ENCODE data around the gene LECT2.

LECT2 gene

GRCh38 chr5:135954899-135955298 is at the start of gene LECT2:
TSS of gene LECT2 (minus strand) at chr5:135954983. CDS start at chr5:135954833, 150 bp downstream.
- no peak for DNase-seq

DNA sequence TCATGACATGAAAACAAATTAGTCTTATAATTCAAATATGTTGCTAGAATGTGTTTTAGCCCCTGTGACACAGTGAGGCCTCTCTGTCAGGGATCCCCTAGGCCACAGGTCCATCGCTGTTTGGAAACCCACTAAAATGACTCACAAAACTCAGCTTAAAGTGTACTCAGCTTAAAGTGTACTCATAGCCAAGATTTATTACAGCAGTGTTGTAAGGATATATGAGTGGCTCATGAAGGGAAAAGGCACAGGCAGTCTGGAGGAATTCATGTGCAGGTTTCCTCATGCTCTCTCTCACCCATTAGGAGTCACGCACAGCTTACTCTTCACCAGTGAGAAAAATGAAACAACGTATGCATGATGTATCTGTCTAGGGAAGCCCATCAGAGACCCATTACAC is 49.7 kb upstream of the LECT2 start:
- no peak for DNase-seq

GRCh38 chr5:136001466-136001981 is 46.7 kb upstream of the LECT2 start:
- no peak for DNase-seq

DNA sequence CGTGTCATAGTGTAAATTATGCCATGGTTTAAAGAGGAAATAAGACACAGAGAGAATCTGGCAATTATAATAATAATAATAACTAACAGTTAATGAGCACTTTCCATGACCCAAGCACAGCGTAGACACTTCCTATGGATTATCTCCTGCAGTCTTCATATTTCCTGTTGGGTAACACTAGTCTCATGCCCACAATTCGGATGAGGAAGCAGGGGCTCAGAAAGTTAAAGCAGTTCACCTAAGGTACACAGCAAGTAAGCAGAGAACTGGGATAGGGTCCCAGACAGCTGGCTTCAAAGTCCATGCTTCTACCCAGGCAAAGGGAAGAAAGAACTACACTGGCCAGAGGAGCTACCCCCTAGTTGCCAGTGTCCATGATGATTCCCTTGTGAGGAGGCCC is 46.1 kb upstream of the LECT2 start:
- DNase-seq, result no peak

DNA sequence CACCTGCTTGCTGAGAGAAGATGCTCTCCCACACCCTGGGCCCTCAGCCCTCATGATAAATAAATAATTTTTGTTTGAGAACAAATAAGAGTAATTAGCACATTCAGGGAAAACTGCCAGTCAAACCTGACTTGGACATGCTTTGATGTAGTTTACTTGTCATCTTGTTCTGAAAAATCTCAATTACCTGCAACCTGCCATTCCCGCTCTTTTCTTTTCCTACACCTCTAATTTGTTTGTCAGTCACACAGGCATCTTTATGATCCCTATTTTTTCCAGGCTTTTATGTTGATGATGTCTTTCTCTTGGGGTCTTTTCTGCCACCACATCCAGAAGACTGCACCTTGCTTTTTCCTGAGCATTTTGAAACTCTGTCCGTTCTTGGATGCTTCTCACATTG is 45.4 kb upstream of the LECT2 start:
- DNase-seq, result no peak

GRCh38 chr5:135999406-136000139 is 44.8 kb upstream of the LECT2 start:
- no peak for DNase-seq

- DNase-seq, result no peak
These were observed 44.1 kb upstream of the LECT2 start for GRCh38 chr5:135998889-135999288.

DNA sequence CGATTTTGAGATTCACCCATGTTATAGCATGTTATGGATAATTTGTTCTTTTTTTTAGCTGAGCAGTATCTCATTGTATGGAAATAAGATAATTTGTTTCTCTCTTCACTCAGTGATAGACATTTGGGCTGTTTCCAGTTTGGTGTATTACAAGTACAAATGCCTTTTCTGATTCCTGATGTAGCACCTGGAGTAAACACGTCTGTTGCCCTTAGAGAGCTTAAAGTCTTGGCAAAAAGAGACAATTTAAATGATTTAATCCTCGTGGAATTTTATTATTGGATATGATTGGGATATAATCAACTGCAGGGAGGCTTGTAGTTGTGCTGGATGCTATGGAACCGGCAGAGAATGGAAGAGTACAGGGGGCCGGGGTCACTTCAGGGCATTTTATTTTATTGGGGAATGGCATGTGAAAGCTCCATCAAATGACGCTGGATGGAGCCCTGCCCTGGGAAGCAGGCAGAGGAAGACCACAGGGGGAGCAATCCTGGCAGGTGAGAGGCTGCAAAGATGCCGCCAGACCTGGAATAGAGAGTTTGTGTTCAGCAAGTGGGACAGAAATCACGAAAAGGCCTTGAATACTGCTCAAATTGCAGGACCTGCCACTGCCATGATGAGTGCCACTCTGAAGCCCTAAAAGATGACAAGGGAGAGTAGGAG is 43.0 kb upstream of the LECT2 start:
- no peak for DNase-seq

DNA sequence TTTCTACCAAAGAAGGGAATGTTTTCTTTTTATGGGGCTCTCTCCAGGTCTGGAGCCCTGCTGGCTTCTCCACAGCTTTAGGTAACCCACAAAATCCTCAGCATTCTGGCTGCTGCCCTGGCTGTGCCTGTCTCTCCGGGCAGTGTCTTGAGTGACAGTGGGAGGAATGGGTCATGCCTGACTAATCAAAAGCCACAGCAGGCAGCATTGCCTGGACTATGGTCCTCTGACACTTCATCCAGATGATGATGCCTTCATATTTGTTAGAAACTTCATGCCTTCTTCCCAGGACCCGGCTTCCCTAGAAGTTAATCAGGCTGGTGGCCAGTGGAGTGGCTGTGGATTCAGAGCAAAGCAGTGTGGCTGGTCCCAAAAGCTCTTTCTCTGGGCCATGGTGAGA is 41.8 kb upstream of the LECT2 start:
- no peak for DNase-seq

DNA sequence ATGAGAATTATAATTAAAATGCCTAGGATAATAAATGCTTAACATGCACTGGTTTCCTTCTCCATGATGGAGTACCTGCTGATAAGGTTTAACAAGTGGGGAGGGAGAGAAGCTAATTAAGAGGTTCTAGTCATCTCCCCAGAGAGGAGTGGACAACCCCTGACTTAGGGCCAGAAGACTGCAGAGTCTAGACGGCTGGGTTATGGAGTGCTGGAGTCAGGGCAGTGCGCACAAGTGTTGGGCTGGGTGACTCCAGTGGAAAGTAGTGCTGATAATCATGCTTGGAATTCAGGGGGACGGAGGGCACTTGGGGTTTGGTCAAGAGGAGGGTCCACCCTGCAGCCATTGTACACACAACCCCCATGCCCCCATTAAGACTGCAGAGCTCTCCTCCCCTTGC is 41.2 kb upstream of the LECT2 start:
- no peak for DNase-seq

DNA sequence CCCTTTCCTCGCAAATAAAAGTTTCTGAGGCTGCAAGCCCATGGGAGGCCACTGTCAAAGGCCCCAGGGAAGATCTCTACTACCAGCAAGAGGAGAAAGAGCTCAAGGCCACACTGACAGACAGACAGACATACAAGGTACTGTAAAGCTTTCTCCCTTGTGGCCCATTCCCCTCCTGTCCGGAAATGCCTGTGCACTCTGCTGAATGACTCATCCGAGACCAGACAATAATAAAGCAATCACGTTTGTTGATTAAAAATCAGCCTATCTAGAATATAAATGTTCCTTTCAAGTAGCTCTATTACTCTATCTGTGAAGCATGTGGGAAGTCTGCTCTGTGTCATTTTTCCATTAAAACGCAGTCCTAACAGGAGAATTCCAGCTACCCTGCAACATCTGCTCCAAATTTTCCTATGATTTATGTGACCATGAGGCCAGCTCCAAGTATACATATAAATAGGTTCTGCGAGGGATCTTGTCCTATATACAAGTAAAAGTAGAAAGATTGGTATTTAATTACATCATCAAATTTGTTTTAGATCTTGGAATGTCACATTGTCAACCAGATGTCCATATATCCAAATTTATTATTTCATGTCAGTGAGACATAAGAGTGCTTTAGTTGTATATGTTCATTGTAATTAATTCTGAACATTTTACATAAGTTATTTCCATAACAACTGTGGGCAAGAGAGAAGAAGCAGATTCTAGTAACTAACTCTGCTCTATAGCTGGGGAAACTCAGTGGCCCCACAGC is 39.3 kb upstream of the LECT2 start:
- no peak for DNase-seq

DNA sequence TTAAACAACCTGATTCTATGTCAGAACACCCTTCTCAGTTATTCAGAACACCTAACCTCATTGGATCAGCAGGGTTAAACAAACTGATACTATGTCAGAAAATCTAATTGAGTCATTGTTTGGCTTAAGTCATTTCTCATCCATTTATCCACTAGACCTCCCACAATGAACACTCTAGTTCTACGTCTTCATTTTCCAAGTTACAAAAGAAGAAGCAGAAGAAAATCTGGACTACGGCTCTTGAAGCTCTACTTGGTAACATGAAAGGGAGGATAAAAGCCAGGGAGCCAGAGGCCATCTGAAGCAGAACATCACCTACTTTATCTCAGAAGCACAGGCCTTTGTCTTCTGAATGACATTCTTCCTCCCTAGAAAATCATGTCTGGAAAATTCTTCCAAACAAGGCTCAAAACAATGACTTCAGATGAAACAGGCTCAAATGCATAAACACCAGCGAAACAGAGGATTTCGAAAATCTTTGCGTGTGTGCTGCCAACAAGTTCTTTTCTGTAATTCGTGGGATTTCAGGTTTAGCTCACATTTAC is 38.6 kb upstream of the LECT2 start:
- DNase-seq, result no peak

DNA sequence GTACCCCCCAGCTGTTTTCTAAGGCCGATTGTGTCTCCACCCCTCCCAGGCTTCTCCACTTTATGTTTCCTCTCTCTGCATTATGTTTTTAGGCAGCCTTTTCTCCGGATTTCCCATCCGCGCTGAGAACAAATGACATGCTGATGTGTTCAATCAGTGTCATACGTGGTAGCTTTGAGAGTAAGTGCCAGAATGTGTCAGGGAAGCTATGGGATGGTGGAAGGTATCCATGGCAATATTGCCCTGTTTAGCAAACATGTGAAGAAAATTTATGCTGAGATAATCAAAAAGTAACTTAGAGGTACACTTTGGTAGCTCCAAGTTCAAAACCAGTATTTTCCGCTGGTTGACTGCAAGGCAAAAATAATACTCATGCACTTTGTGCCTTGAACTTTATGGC is 36.6 kb upstream of the LECT2 start:
- no peak for DNase-seq

DNA sequence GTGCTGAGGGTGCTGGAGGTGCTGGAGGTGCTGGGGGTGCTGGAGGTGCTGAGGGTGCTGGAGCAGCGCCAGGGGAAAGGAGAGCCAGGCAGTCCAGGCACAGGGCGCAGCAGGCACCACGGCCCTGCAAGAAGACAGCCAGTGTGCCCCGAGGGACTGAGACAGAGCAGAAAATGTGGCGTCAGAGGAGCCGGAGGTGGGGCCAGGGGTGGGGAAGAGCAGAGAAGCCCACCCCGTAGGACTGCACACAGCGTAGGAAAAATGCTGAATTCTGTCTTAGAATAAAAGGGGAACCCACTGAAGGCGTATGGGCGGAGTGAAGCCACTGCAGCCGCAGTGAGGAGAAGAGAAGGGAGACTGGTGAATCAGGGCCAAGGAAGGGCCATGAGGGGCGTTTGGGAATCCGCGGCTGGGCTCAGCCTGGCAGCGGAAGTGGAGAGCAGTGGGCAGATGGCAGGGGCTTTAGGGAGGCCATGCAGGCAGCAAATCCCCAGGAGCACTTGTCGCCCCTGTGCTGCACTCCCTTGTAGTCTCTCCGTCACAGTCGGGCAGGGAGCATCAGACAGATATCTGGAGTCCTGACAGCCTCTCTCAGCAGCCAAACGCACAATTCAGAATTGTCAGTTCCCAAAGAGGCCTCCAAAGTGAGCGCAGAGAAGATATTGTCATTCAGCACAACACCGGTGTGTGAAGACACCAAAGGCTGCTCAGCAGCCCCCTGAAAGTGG is 35.9 kb upstream of the LECT2 start:
- no peak for DNase-seq

DNA sequence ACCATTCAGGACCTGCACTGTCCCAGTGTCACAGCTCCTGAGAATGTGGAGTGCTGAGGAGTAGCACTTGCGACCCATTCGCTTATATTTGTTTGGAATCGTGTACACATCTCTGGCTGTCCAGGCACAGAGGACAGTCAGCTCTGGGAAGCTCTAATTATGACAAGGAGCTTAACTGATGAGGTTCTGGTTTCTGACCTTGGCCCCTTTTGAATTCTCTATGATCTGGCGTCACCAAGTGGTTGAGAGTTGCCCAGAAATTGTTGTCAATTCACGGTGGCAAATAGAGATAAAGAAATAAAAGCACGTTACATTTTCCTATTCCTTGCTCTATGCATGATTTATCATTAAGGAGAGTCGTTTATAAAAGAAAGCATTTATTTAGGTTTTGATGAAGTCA is 34.9 kb upstream of the LECT2 start:
- no peak for DNase-seq

- DNase-seq, result no peak
These were observed 33.8 kb upstream of the LECT2 start for GRCh38 chr5:135988546-135988945.

GRCh38 chr5:135986891-135987401 is 32.2 kb upstream of the LECT2 start:
- no peak for DNase-seq

DNA sequence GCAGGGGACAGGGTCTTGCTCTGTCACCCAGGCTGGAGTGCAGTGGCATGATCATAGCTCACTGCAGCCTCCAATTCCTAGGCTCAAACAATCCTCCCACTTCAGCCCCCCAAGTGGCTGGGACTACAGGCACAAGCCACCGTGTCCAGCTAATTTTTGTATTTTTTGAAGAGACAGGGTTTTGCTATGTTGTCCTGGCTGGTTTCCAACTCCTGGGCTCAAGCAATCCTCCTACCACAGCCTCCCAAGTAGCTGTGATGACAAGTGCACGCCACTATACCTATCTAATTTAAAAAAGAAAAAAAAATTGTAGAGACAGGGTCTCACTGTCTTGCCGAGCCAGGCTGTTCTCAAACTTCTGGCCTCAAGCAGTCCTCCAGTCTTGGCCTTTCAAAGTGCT is 31.6 kb upstream of the LECT2 start:
- no peak for DNase-seq

DNA sequence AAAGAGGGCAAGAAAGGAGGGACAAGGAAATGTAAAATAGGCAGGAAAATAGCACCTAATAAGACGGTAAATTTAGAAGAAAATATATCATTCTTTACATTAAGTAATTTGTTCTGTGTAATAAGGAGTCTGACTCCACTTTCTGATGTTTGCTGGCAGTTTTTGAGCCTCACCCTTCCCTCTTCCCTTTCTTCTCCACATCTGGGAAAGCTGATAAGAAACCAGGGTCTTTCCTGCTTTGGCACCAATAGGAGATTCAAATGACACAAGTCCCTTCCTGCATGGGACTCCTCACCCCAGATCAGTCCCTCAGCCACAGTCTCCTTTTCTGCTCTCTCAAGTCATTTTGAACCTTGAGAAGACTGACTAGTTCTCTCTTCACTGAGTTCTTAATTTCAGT is 31.2 kb upstream of the LECT2 start:
- DNase-seq, result no peak

GRCh38 chr5:135980620-135981019 is 25.8 kb upstream of the LECT2 start:
- no peak for DNase-seq

- no peak for DNase-seq
These were observed 24.7 kb upstream of the LECT2 start for GRCh38 chr5:135979510-135979909.

GRCh38 chr5:135978993-135979392 is 24.2 kb upstream of the LECT2 start:
- no peak for DNase-seq

- DNase-seq, result no peak
These were observed 23.4 kb upstream of the LECT2 start for GRCh38 chr5:135978212-135978631.

All from NCI-H446 treated with DMSO at 0.1 percent for 48 hours (cell line).